SW 1271 (cell line): Measurements from ENCODE around the gene TAGLN3.

Source experiments
- DNase-seq, 2 experiments: peaks; one replicate each; lab custom pipeline; 2025; lab: John Stamatoyannopoulos, UW

Gene TAGLN3

DNA sequence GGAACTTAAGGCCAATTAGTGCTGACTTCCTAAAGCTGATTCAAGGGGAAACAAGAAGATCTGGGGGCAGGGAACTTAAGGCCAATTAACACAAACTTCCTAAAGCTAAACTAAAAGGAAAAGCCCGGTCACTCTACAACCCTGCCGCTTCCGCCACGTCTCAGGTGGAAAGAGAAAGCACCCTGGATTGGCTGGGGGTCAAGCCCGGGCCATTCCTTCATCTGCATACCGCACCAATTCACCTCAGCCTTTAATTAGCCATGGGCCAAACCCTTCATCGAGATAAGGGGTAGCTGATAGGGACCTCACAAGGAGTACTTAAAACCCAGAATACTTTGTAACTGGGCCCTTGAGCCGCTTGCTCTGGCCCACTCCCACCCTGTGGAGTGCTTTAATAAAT lies 50.2 kb downstream of the TAGLN3 start:
- DNase-seq: no peak

DNA sequence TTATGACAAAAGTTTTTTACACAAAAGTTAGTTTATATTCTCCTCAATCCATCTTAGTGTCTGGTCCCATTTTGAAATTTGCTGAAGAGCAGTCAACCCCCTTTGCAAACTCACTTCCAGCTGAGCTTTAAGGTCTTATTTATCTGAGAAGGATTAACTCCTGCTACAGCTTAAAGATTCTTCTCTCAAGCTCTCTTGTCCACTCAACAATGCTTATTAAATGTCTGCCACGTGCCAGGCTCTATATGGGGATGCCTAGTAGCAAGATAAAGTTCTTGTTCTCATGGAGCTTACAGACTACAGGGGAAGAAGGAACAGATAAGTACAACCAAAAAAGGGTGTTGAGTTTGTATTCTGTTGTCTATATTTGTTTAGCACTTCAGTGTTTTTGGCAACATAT lies 54.5 kb downstream of the TAGLN3 start:
- DNase-seq: no peak

DNA sequence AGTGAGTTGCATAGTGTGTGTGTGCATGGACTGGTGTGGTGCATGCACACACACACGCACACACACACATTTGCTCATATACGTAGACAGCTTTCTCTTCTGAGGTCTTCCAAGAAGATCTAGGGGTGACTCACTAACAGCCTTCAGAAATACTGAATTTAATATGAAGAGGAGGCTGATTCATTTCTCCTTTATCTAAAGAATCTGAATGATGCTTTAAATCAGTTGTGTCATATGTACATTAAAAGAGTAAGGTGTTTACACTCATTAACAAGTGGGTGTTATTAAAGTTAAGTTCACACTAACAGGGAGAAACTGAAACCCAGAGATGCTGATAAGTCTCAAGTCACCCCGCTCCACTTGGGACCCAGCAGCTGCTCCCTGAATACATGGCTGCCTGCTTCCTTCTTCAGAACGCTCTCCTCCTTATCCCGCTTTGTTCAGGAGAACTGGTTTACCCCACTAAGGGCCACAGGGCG lies 57.8 kb downstream of the TAGLN3 start:
- no peak for DNase-seq

DNA sequence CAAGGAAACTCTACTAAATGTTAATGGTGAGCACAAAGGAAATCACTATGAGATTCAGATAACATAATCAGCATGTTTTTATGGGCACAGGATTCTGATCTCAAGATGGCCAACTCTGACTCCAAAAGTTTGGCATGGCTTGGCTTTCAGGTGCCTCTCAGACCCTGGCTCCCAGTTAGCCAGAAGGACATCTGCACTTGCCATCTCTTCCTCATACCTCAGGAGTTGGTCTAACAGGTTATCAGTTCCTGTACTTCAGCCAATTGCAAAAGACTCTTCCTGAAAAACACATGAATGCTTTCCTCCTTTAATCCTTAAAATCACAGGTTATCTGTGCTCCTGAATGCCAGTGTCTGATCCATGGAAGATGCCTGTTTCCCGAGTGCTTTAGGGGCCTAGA lies 60.8 kb downstream of the TAGLN3 start:
- DNase-seq: no peak

DNA sequence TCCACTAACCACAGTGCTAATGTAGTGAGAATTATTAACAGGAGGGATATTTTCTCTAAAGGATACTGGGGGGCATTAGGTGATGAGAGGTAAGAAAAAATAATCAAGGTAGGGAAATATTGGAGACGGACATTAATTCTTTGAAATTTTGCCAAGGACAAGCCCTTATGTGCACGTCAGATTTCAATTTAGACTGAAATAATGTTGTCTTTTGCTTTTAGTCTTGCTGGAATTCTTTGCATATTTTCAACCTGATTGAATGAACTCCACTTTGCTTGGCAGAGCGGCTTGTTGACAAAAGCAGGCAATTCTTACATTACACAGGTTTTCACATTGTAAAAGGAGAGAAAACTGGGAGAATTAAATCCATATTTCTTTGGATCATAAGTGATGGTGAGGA lies 62.4 kb downstream of the TAGLN3 start:
- no peak for DNase-seq
